NCI-H510A treated with DMSO at 0.1 percent for 48 hours (cell line): Measurements from ENCODE around the gene IL17REL.
"Not testable (repeated sequence)": the region's sequence is repeated elsewhere in the genome, so short reads cannot be mapped to it uniquely, and the experiment has no call there.

Source experiments
- DNase-seq: peaks from one replicate; lab custom pipeline; 2025; lab: John Stamatoyannopoulos, UW

The IL17REL gene

GRCh38 chr22:49989826-49990225, 22.7 kb downstream of the IL17REL start:
- not testable (repeated sequence) for DNase-seq

- no peak for DNase-seq
These were observed 26.2 kb downstream of the IL17REL start for GRCh38 chr22:49986325-49986724.

GRCh38 chr22:49983148-49984042, 29.2 kb downstream of the IL17REL start:
- DNase-seq = no peak

- DNase-seq = not testable (repeated sequence)
These were observed 30.8 kb downstream of the IL17REL start for GRCh38 chr22:49981799-49982198.

- DNase-seq = no peak
These were observed 32.8 kb downstream of the IL17REL start for GRCh38 chr22:49979587-49980264.

- no peak for DNase-seq
These were observed 35.0 kb downstream of the IL17REL start for GRCh38 chr22:49977578-49977977.

GRCh38 chr22:49976439-49977175, 36.0 kb downstream of the IL17REL start:
- no peak for DNase-seq

GRCh38 chr22:49975543-49976389, 36.8 kb downstream of the IL17REL start:
- DNase-seq = no peak

GRCh38 chr22:49973018-49973961, 39.3 kb downstream of the IL17REL start:
- no peak for DNase-seq

- no peak for DNase-seq
These were observed 40.2 kb downstream of the IL17REL start for GRCh38 chr22:49972163-49973017.

GRCh38 chr22:49971232-49972162, 41.1 kb downstream of the IL17REL start:
- DNase-seq = no peak

- DNase-seq = no peak
These were observed 41.9 kb downstream of the IL17REL start for GRCh38 chr22:49970528-49971231.

- DNase-seq = no peak
These were observed 42.6 kb downstream of the IL17REL start for GRCh38 chr22:49969751-49970527.

GRCh38 chr22:49968831-49969661, 43.5 kb downstream of the IL17REL start:
- DNase-seq = no peak

GRCh38 chr22:49968313-49968830, 44.2 kb downstream of the IL17REL start:
- no peak for DNase-seq

- no peak for DNase-seq
These were observed 44.8 kb downstream of the IL17REL start for GRCh38 chr22:49967706-49968208.
